ENCODE measurements around the gene CREBBP. TPM values are rescaled to one million over a fixed set of nuclear protein-coding genes. Genes with fewer than 3 reads are reported as not detected.
A peak's percentile ranks its signal among the peaks of the same experiment; 100 is the strongest.

Gene CREBBP
- total and polyA plus RNA-seq, 9 of the 15 experiments (the other 6 are each of a cell fraction or from before 2014, with no cell fraction given), result 0.70 to 24.8 (median 5.6) TPM

DNA sequence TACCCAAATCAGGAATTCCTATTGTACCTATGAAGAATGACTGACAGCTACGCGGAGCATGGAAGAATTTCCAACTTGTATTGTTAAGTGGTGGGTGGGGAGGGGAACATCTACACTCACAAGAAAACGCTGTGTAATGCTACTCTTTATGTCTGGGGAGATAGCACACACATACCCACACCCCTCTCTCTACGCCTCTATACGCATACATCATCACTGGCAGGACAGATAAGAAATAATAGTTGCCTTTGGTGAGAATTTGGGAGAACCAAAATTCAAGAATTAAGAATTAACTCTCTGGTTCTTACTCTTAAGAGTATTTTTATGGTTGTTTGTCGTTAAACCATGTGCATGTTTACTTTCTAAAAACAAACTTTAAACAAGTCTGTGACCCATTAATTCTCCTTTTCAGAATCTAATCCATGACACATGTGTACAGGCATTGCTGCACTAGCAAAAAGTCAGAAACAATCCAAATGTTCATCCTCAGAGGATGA lies 33.9 kb downstream of the CREBBP start (continued):
- peak; percentile 90 for TF ChIP-seq MAFG (tag; conservative IDR thresholded peaks at IDR 0.05)
- no peak for TF ChIP-seq SIX5 (IDR thresholded peaks at IDR 0.05; ENCODE audit: borderline replicate concordance in 1 of 2, insufficient read depth in 1 of 2, low read depth in 1 of 2, low read length in 2 of 2)
- TF ChIP-seq NFIC (IDR thresholded peaks at IDR 0.05), result peak; percentile 69
- peak; percentile 59; the same call in 1 of the 2 replicates for TF ChIP-seq ZNF23 (CRISPR knock-in tag; IDR thresholded peaks at IDR 0.05)
- peak; percentile 77 for TF ChIP-seq RNF2 (IDR thresholded peaks at IDR 0.05)
- no peak for TF ChIP-seq RBM17 (IDR thresholded peaks at IDR 0.05; ENCODE audit: borderline replicate concordance, low read depth, low read length)
- peak; percentile 67; the same call in 1 of the 2 replicates for TF ChIP-seq TEAD2 (tag; IDR thresholded peaks at IDR 0.05)
- TF ChIP-seq ZBTB9 (CRISPR knock-in tag; IDR thresholded peaks at IDR 0.05), result 0 out of 2 replicates have a peak, but pooled peaks have one; percentile 37
- TF ChIP-seq, protein P1, sequence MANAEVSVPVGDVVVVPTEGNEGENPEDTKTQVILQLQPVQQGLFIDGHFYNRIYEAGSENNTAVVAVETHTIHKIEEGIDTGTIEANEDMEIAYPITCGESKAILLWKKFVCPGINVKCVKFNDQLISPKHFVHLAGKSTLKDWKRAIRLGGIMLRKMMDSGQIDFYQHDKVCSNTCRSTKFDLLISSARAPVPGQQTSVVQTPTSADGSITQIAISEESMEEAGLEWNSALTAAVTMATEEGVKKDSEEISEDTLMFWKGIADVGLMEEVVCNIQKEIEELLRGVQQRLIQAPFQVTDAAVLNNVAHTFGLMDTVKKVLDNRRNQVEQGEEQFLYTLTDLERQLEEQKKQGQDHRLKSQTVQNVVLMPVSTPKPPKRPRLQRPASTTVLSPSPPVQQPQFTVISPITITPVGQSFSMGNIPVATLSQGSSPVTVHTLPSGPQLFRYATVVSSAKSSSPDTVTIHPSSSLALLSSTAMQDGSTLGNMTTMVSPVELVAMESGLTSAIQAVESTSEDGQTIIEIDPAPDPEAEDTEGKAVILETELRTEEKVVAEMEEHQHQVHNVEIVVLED (CRISPR knock-in tag; IDR thresholded peaks at IDR 0.05), result peak; percentile 31; the same call in 1 of the 2 replicates
- TF ChIP-seq SMARCB1 (IDR thresholded peaks at IDR 0.05; ENCODE audit: insufficient read length, low read depth), result peak; percentile 83
- TF ChIP-seq RCOR1 (IDR thresholded peaks at IDR 0.05; ENCODE audit: borderline replicate concordance in 1 of 2, low read depth in 2 of 2, low read length in 2 of 2), result peak in 1 of 2 experiments; percentile 91; a peak in 2 of 4 replicates
- TF ChIP-seq, protein P2, sequence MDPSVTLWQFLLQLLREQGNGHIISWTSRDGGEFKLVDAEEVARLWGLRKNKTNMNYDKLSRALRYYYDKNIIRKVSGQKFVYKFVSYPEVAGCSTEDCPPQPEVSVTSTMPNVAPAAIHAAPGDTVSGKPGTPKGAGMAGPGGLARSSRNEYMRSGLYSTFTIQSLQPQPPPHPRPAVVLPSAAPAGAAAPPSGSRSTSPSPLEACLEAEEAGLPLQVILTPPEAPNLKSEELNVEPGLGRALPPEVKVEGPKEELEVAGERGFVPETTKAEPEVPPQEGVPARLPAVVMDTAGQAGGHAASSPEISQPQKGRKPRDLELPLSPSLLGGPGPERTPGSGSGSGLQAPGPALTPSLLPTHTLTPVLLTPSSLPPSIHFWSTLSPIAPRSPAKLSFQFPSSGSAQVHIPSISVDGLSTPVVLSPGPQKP (CRISPR knock-in tag; IDR thresholded peaks at IDR 0.05), result no peak
- no peak for TF ChIP-seq NUFIP1 (IDR thresholded peaks at IDR 0.05; ENCODE audit: partially characterized antibody)
- peak; percentile 17; the same call in 1 of the 2 replicates for TF ChIP-seq LCOR (CRISPR knock-in tag; IDR thresholded peaks at IDR 0.05)
- peak; percentile 90 for TF ChIP-seq TCF3 (CRISPR knock-in tag; IDR thresholded peaks at IDR 0.05)
- peak; percentile 94 for TF ChIP-seq CXXC5 (CRISPR knock-in tag; IDR thresholded peaks at IDR 0.05)
- TF ChIP-seq, protein P3, sequence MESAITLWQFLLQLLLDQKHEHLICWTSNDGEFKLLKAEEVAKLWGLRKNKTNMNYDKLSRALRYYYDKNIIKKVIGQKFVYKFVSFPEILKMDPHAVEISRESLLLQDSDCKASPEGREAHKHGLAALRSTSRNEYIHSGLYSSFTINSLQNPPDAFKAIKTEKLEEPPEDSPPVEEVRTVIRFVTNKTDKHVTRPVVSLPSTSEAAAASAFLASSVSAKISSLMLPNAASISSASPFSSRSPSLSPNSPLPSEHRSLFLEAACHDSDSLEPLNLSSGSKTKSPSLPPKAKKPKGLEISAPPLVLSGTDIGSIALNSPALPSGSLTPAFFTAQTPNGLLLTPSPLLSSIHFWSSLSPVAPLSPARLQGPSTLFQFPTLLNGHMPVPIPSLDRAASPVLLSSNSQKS (CRISPR knock-in tag; IDR thresholded peaks at IDR 0.05), result no peak
- TF ChIP-seq CEBPZ (IDR thresholded peaks at IDR 0.05; ENCODE audit: borderline replicate concordance, low read depth, low read length), result no peak
- TF ChIP-seq SMAD3 (CRISPR knock-in tag; conservative IDR thresholded peaks at IDR 0.05), result 0 out of 2 replicates have a peak, but pooled peaks have one; percentile 34

Measured in K562 (cell line).